HG03342 (cell line): Measurements from ENCODE around the gene SOX18.

ENCODE experiments used
- ATAC-seq: cut with Tn5 transposase; IDR thresholded peaks from one replicate; pipeline ENCODE4 v1.9.1; 2021; ENCODE audit warnings: mild to moderate bottlenecking, moderate library complexity; ENCODE audit not compliant: unreplicated experiment

The SOX18 gene

GRCh38 chr20:64053841-64054661 is 4.6 kb upstream of the SOX18 start:
- ATAC-seq: no peak

- no peak for ATAC-seq
These were observed 3.8 kb upstream of the SOX18 start for GRCh38 chr20:64052987-64053840.

DNA sequence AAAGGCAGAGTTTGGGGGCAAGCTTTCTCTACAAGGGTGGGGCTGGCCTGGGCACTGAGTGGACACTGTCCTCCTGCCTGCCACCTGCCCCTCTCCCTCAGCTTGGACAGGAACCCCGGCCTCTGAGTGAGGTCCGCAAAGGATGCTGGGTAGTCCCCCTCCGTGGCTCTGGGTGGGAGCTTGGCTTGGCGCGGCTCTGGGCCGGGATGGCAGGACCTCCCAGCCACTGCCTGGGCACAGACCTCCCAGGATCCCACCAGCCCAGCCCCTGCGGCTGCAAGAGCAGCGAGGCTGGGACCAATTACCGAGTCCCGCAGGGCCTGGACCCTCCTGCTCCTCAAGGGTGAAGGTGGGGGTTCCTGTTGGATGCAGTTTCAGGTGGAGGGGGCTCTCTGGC is 2.9 kb upstream of the SOX18 start:
- no peak for ATAC-seq

- no peak for ATAC-seq
These were observed 2.3 kb upstream of the SOX18 start for GRCh38 chr20:64051561-64052325.

DNA sequence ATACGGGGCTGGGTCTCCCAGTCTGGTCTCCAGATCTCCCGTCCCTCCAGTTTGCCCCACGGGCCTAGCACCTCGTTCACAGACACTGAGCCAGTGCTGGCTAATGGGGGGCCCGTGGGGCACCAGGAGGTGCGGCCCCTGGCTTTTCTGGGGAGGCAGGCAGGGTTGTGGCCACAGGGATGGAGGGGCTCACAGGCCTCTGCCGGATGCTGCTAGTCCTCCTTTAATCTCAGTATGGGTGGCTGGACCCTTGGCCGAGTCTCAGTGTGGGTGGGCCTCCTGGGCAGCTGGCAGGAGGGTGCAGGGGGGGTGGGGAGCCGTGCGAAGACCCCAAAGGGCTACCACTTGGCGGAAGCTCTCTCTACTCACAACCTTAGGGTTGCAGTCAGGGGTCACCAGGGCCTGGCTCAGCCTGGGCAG is 1.6 kb upstream of the SOX18 start:
- ATAC-seq: no peak

DNA sequence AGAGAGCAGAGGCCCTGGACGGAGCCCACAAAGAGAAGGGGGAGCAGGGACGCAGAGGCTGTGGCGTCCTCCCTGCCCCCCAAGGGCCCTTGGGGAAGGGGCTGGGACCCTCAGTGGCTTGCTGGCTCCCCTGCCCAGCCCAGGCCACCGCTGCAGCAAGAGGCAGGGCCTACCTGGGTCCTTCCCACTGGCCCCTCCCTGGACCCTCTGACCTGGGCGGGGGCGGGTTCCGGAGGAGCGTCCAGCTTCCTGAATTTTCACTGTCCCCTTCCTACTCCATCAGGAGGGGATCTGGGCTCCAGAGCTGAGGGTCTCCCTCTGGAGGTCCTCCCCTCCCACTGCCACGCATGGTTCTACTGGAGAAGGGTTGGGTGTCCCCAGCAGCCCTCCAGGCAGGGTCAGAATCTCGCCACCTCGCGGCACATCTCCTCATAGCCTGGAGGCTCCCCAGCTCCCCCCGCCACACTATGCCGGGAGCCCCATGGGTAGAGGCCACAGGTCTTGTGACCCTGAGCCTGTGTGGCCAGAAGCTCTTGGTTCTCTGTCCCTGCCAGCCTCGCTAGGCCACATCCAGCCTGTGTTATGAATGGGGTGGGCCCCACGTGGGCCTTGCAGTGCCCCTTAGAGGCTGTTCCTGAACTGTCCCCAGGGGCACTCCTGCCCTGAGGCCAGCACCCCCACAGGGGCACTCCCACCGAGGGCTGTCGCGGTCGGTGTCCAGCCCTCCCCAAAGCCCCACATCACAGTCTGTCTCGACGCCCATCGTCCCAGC is 1.0 kb upstream of the SOX18 start:
- no peak for ATAC-seq

DNA sequence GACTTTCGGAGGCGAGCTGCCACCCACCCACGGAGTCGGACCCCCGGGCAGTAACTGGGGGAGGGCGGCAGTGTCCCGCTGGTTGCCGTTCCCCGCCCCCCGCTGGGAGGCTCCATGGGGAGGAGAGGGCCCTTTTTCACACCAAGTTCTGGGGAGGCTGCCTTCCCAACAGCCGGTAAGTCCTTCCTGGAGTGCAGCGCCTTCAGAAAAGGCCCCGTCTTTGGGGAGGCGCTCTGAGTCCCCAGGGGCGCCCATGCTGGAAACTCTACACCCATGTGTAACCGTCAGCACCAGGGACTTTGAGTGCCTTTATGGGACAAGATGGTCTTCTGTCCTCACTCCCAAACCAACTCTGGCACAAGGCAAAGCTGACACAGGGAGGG is 430 bp upstream of the SOX18 start:
- no peak for ATAC-seq

DNA sequence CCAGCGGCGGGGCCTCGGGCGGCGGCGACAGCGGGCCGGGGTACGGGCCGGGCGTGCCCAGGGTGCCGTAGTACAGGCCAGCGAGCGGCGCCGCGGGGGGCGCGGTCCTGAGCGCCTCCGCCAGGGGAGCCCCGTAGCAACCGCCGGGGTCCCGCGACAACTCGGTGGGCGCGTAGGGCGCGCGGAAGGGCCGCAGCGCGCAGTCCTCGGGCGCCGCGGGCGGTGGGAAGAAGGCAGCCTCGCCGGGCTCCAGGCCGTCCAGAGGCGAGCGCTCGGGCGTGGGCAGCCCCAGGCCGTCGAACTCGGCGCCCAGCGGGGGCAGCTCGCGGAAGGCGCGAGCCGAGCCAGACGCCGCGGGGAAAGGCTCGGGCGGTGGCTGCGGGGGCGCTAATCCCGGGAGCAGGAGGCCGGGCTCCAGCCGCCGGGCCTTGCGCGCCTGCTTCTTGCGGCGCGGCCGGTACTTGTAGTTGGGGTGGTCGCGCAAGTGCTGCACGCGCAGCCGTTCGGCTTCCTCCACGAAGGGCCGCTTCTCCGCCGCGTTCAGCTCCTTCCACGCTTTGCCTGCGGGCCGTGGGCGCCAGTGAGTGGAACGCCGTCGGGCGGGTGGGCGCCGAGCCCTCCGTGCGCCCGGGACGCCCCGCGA is 916 bp downstream of the SOX18 start:
- no peak for ATAC-seq

- no peak for ATAC-seq
These were observed 1.5 kb downstream of the SOX18 start for GRCh38 chr20:64047968-64048401.

DNA sequence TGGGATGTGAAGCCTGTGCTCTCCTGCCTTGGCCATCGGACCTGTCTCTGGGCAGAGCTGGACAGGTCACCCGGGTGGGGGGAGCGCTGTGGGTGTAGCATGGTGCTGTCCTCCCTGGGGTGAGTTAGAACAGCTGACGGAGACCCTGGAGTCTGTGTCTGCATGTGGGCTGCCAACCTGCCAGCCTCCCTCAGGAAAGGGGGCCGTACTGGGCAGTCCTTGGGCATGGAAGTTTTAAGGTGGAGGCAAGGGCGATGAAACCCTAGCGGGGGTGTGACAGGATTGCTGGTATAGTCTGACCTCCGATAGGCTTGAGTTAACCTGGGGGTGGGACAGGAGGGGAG is 2.4 kb downstream of the SOX18 start:
- ATAC-seq: no peak

DNA sequence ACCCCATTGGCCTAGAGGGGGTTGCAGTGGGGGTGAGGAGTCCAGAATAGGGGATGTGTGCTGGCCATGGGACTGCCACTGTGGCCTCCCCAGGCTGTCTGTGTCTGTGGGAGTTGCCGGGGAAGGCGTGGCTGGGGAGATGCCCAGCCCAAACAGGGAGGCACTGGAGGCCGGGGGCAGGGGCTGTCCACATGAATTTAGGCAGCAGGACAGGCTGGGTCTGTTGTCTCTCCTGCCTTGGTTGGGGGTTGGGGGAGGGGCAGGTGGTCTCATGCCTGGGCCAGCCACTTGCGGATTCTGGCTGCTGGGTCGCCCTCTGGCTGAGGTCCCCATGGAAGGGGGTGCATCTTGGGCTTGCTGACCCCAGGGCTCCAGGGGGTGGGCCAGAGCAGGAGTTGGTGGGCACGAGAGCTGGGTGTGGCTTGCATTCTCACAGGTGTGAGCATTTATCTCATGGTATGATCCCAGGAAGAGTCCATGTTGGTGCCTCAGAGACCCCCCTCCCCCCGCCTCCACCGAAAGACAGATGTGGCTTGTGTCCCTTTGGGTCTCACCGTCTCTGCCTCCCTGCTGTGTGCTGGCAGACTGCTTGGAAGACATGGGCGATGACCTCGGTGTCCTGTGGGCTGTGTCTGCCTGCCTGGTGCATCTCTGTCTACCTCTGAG is 4.0 kb downstream of the SOX18 start:
- no peak for ATAC-seq

DNA sequence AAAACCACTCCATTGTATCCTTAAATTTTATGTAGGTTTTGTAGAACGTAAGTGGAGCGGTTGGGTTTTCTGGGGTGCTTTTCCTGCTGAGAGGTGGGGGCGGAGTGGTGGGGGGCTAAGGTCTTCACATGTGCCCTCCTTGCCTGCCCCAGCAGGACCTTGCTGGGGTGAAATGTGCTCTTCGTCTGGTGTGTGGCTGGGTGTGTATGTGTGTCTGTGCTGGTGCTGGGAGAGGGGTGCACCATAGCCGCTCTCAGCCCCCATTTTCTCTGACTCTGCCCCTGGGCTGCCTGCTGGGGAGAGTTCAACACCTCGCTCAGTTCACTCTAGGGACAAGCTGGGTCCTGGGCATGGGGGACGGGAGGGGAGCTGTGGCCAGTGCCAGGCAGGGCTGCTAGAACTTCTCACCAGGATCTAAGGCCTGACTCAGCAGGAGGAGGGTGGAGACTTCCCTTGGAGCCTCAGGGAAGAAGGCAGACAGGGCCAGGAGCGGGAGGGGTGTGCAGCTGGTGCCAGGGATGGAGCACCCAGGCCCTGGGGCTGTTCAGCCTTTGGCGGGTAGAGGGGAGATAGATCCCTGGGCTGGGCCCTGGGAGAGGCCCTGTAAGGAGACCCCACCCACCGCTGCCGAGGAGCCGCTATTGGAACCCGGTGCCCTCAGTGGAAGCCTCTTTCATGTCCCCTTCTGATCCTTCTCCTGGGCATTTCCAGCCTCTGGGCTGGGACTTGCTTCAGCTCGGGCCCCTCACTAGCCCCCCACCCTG is 4.8 kb downstream of the SOX18 start:
- no peak for ATAC-seq

- ATAC-seq: no peak
These were observed 5.7 kb downstream of the SOX18 start for GRCh38 chr20:64043768-64044167.

- ATAC-seq: no peak
These were observed 7.2 kb downstream of the SOX18 start for GRCh38 chr20:64042054-64042781.

- no peak for ATAC-seq
These were observed 7.7 kb downstream of the SOX18 start for GRCh38 chr20:64041781-64042053.

- ATAC-seq: no peak
These were observed 8.2 kb downstream of the SOX18 start for GRCh38 chr20:64041040-64041780.

GRCh38 chr20:64040231-64041039 is 9.0 kb downstream of the SOX18 start:
- ATAC-seq: no peak
